Measurements from ENCODE around the gene UCN2. TPM values are rescaled to one million over a fixed set of nuclear protein-coding genes. Genes with fewer than 3 reads are reported as not detected.

The UCN2 gene
- total RNA-seq, 3 donors from 2014 or later (not counting 1 experiment from before 2014, with no cell fraction given), result not detected

- Histone ChIP-seq H3K9me3 (ENCODE audit: control insufficient read depth, insufficient read depth, low read length) (no peaks in the 10 kb centered on the region), H3K4me3 (ENCODE audit: low read length) (no peak overlapping the region), H3K27me3 (ENCODE audit: control insufficient read depth, insufficient read depth, low read length) (no peaks in the 10 kb centered on the region), H3K36me3 (ENCODE audit: control insufficient read depth, insufficient read depth, low read length) (no peaks in the 10 kb centered on the region), H3K27ac (ENCODE audit: low read length) (no peak overlapping the region), H3K4me1 (ENCODE audit: control insufficient read depth, insufficient read depth, low read length) (peaks cover 42% of the 10 kb centered on the region)
- Mint-ChIP-seq H3K4me1 (peaks cover 18 to 36% of the 10 kb centered on the region in 2 donors), H3K4me3 (peak overlapping the region; percentile 63), H3K27me3 (ENCODE audit: low read depth in 2 of 2) (no peaks in the 10 kb centered on the region), H3K36me3 (no peaks in the 10 kb centered on the region), H3K27ac (no peak overlapping the region), H3K9me3 (no peaks in the 10 kb centered on the region)
- intact Hi-C loops (cut with micrococcal nuclease), result no loop called here
- ATAC-seq (no peak), DNase-seq (no peak)
- no peak for TF ChIP-seq CTCF (IDR thresholded peaks at IDR 0.05)
- WGBS (ENCODE audit: insufficient coverage), result 95% methylated on average over 9 of the region's 10 CpGs
Measured at GRCh38 chr3:48555231-48555948, 8.2 kb downstream of the UCN2 start.

GRCh38 chr3:48553886-48554845, 9.4 kb downstream of the UCN2 start:
- Histone ChIP-seq H3K4me1 (ENCODE audit: control insufficient read depth, insufficient read depth, low read length) (peaks cover 32% of the 10 kb centered on the region), H3K4me3 (ENCODE audit: low read length) (no peak overlapping the region), H3K9me3 (ENCODE audit: control insufficient read depth, insufficient read depth, low read length) (no peaks in the 10 kb centered on the region), H3K36me3 (ENCODE audit: control insufficient read depth, insufficient read depth, low read length) (no peaks in the 10 kb centered on the region), H3K27me3 (ENCODE audit: control insufficient read depth, insufficient read depth, low read length) (no peaks in the 10 kb centered on the region), H3K27ac (ENCODE audit: low read length) (no peak overlapping the region)
- Mint-ChIP-seq H3K4me1 (peaks cover 13 to 24% of the 10 kb centered on the region in 2 donors), H3K9me3 (no peaks in the 10 kb centered on the region), H3K27ac (no peak overlapping the region), H3K36me3 (no peaks in the 10 kb centered on the region), H3K4me3 (no peak overlapping the region), H3K27me3 (ENCODE audit: low read depth in 2 of 2) (no peaks in the 10 kb centered on the region)
- intact Hi-C loops (cut with micrococcal nuclease), result no loop called here
- 90% methylated on average over 14 of the region's 14 CpGs for WGBS (ENCODE audit: insufficient coverage)
- ATAC-seq (no peak), DNase-seq (no peak)
- no peak for TF ChIP-seq CTCF (IDR thresholded peaks at IDR 0.05)

- WGBS (ENCODE audit: insufficient coverage), result 74% methylated on average over 5 of the region's 5 CpGs
- Histone ChIP-seq H3K4me3 (ENCODE audit: low read length) (no peak overlapping the region), H3K27me3 (ENCODE audit: control insufficient read depth, insufficient read depth, low read length) (no peaks in the 10 kb centered on the region), H3K4me1 (ENCODE audit: control insufficient read depth, insufficient read depth, low read length) (peaks cover 31% of the 10 kb centered on the region), H3K36me3 (ENCODE audit: control insufficient read depth, insufficient read depth, low read length) (no peaks in the 10 kb centered on the region), H3K9me3 (ENCODE audit: control insufficient read depth, insufficient read depth, low read length) (no peaks in the 10 kb centered on the region), H3K27ac (ENCODE audit: low read length) (no peak overlapping the region)
- TF ChIP-seq CTCF (IDR thresholded peaks at IDR 0.05), result no peak
- DNase-seq (no peak), ATAC-seq (no peak)
- Mint-ChIP-seq H3K36me3 (no peaks in the 10 kb centered on the region), H3K4me3 (no peak overlapping the region), H3K4me1 (peaks cover 6 to 17% of the 10 kb centered on the region in 2 donors), H3K27ac (no peak overlapping the region), H3K27me3 (ENCODE audit: low read depth in 2 of 2) (no peaks in the 10 kb centered on the region), H3K9me3 (no peaks in the 10 kb centered on the region)
- intact Hi-C loops (cut with micrococcal nuclease), result no loop called here
Measured at GRCh38 chr3:48553361-48553760, 10.2 kb downstream of the UCN2 start.

Data from natural killer cell (primary cell).